ENCODE results near the gene FBXL20.

FBXL20 gene

DNA sequence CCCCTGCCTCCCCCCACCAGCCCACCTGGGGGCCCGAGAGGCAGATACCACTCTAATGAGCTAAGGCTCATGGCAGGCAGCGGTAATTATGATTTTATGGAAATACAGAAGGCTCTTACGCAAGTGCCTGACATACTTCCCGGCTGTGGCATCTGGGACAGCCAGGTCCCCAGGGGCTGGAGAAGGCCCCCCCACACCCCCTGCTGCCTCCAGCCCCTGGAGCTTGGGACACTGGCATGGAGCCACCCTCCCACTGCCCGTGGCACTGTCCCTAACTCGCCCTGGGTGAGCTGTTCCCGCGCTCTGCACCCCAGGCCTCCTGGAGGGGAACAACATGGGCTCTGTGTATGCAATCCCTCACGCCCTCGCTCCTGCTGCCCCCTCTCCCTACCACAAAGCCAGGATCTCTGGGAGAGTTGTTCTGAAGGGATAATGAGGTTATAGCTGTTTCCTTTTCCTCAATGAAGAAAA lies 170.3 kb downstream of the FBXL20 start:
- H3K4me2 ChIP-seq (ENCODE audit: low read depth, low read length, poor library complexity, severe bottlenecking): peak overlapping the region; percentile 74
- no peaks in the 10 kb centered on the region for H3F3A ChIP-seq (ENCODE audit: low read depth)
- H3K9ac ChIP-seq (ENCODE audit: low read depth, low read length, poor library complexity, severe bottlenecking): no peak overlapping the region
- no peaks in the 10 kb centered on the region for H3K36me3 ChIP-seq (ENCODE audit: insufficient read depth, low read length)
- no peaks in the 10 kb centered on the region for H3K9me2 ChIP-seq (replicated peaks; ENCODE audit: low read depth, low read length)
- no peak overlapping the region for H2AFZ ChIP-seq (ENCODE audit: low read length)
- H3K4me1 ChIP-seq (ENCODE audit: insufficient read depth, low read length, poor library complexity, severe bottlenecking): peaks cover 12% of the 10 kb centered on the region
- no peak overlapping the region for H3K4me3 ChIP-seq (ENCODE audit: low read length, poor library complexity, severe bottlenecking)
- TF ChIP-seq, protein P1, sequence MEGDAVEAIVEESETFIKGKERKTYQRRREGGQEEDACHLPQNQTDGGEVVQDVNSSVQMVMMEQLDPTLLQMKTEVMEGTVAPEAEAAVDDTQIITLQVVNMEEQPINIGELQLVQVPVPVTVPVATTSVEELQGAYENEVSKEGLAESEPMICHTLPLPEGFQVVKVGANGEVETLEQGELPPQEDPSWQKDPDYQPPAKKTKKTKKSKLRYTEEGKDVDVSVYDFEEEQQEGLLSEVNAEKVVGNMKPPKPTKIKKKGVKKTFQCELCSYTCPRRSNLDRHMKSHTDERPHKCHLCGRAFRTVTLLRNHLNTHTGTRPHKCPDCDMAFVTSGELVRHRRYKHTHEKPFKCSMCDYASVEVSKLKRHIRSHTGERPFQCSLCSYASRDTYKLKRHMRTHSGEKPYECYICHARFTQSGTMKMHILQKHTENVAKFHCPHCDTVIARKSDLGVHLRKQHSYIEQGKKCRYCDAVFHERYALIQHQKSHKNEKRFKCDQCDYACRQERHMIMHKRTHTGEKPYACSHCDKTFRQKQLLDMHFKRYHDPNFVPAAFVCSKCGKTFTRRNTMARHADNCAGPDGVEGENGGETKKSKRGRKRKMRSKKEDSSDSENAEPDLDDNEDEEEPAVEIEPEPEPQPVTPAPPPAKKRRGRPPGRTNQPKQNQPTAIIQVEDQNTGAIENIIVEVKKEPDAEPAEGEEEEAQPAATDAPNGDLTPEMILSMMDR (conservative IDR thresholded peaks at IDR 0.05; ENCODE audit: low read length): no peak
- TF ChIP-seq EZH2phosphoT487 (IDR thresholded peaks at IDR 0.05; ENCODE audit: borderline replicate concordance): no peak
- no peaks in the 10 kb centered on the region for H3K79me2 ChIP-seq (ENCODE audit: insufficient read depth, low read length)
- no peaks in the 10 kb centered on the region for H4K20me1 ChIP-seq (ENCODE audit: insufficient read depth, low read length, poor library complexity, severe bottlenecking)
- H3K27me3 ChIP-seq (ENCODE audit: insufficient read depth, low read length, poor library complexity, severe bottlenecking): no peaks in the 10 kb centered on the region
- H3K9me3 ChIP-seq (ENCODE audit: insufficient read depth, low read depth, low read length): no peaks in the 10 kb centered on the region

DNA sequence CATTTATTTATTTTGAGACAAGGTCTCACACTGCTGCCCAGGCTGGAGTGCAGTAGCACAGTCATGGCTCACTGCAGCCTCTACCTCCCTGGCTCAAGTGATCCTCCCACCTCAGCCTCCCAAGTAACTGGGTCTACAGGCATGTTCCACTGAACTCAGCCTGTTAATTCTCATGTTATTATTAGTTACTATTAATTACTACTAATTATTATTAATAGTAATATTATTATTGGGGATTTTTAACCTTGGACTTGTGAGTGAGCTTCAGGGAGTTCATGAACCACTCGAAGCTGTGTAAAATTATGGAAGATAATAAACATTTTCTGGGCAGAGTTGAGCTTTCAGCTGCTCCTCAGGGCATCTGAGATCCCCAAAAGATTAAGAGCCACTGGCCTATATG lies 171.1 kb downstream of the FBXL20 start:
- H3K36me3 ChIP-seq (ENCODE audit: insufficient read depth, low read length): no peaks in the 10 kb centered on the region
- no peak overlapping the region for H3K4me3 ChIP-seq (ENCODE audit: low read length, poor library complexity, severe bottlenecking)
- no peaks in the 10 kb centered on the region for H3K79me2 ChIP-seq (ENCODE audit: insufficient read depth, low read length)
- TF ChIP-seq EZH2phosphoT487 (IDR thresholded peaks at IDR 0.05; ENCODE audit: borderline replicate concordance): no peak
- TF ChIP-seq, protein P1 (conservative IDR thresholded peaks at IDR 0.05; ENCODE audit: low read length): no peak
- no peaks in the 10 kb centered on the region for H3K27me3 ChIP-seq (ENCODE audit: insufficient read depth, low read length, poor library complexity, severe bottlenecking)
- H3K4me2 ChIP-seq (ENCODE audit: low read depth, low read length, poor library complexity, severe bottlenecking): no peak overlapping the region
- no peaks in the 10 kb centered on the region for H3K9me2 ChIP-seq (replicated peaks; ENCODE audit: low read depth, low read length)
- H2AFZ ChIP-seq (ENCODE audit: low read length): no peak overlapping the region
- no peaks in the 10 kb centered on the region for H3K9me3 ChIP-seq (ENCODE audit: insufficient read depth, low read depth, low read length)
- no peaks in the 10 kb centered on the region for H4K20me1 ChIP-seq (ENCODE audit: insufficient read depth, low read length, poor library complexity, severe bottlenecking)
- H3K4me1 ChIP-seq (ENCODE audit: insufficient read depth, low read length, poor library complexity, severe bottlenecking): peaks cover 12% of the 10 kb centered on the region
- no peaks in the 10 kb centered on the region for H3F3A ChIP-seq (ENCODE audit: low read depth)
- no peak overlapping the region for H3K9ac ChIP-seq (ENCODE audit: low read depth, low read length, poor library complexity, severe bottlenecking)

DNA sequence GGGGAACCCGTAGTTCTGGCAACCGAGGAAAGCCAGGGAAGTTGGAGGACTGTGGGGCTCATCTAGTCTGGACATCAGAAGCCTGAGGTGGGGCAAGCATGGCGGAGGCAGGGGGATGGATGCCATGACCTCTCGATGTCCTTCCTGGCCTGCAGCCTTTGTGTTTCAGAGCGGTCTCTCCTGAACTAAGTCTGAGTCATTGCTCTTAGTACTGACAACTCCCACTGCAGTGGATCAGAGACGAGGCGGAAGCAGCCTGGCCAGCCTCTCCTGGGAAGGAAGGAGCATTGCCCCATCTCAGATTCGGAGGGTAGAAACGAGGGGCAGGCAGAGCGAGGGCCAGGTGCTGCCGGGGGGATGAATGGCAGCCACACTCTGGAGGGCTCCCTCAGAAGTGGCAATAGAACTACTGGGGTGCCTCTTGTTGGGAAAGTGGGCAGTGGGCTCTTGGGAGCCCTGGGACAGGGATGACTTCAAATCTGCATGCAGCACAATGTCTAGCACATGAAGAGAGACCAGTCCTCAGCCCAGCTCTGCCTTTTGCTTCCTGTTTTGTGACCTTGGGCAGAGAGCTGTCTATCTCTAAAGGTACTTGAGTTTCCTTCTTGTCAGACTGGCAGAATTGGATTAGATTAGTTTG lies 172.0 kb downstream of the FBXL20 start:
- Histone ChIP-seq H3K79me2 (ENCODE audit: insufficient read depth, low read length) (no peaks in the 10 kb centered on the region), H3F3A (ENCODE audit: low read depth) (no peaks in the 10 kb centered on the region), H3K4me2 (ENCODE audit: low read depth, low read length, poor library complexity, severe bottlenecking) (no peak overlapping the region), H3K9me2 (replicated peaks; ENCODE audit: low read depth, low read length) (no peaks in the 10 kb centered on the region), H3K9me3 (ENCODE audit: insufficient read depth, low read depth, low read length) (no peaks in the 10 kb centered on the region), H4K20me1 (ENCODE audit: insufficient read depth, low read length, poor library complexity, severe bottlenecking) (no peaks in the 10 kb centered on the region), H2AFZ (ENCODE audit: low read length) (no peak overlapping the region), H3K4me3 (ENCODE audit: low read length, poor library complexity, severe bottlenecking) (no peak overlapping the region), H3K4me1 (ENCODE audit: insufficient read depth, low read length, poor library complexity, severe bottlenecking) (peaks cover 12% of the 10 kb centered on the region), H3K36me3 (ENCODE audit: insufficient read depth, low read length) (no peaks in the 10 kb centered on the region), H3K27me3 (ENCODE audit: insufficient read depth, low read length, poor library complexity, severe bottlenecking) (no peaks in the 10 kb centered on the region), H3K9ac (ENCODE audit: low read depth, low read length, poor library complexity, severe bottlenecking) (no peak overlapping the region)
- no peak for TF ChIP-seq EZH2phosphoT487 (IDR thresholded peaks at IDR 0.05; ENCODE audit: borderline replicate concordance)
- TF ChIP-seq, protein P1 (conservative IDR thresholded peaks at IDR 0.05; ENCODE audit: low read length): no peak

Data from Loucy (cell line).